Dermis lymphatic vessel endothelial cell (primary cell): Measurements from ENCODE around the gene HOXD10. TPM values are rescaled to one million over a fixed set of nuclear protein-coding genes. Genes with fewer than 3 reads are reported as not detected.

ENCODE experiments used
- total RNA-seq: library from RNA; depleted of rRNA; stranded (reverse); fragments of >200 nt; gene quantifications from 2 replicates; pipeline ENCODE4 v1.2.1, GENCODE V29; 2014

Gene HOXD10
- total RNA-seq, result 8.2 and 32.9 TPM in 2 replicates

DNA sequence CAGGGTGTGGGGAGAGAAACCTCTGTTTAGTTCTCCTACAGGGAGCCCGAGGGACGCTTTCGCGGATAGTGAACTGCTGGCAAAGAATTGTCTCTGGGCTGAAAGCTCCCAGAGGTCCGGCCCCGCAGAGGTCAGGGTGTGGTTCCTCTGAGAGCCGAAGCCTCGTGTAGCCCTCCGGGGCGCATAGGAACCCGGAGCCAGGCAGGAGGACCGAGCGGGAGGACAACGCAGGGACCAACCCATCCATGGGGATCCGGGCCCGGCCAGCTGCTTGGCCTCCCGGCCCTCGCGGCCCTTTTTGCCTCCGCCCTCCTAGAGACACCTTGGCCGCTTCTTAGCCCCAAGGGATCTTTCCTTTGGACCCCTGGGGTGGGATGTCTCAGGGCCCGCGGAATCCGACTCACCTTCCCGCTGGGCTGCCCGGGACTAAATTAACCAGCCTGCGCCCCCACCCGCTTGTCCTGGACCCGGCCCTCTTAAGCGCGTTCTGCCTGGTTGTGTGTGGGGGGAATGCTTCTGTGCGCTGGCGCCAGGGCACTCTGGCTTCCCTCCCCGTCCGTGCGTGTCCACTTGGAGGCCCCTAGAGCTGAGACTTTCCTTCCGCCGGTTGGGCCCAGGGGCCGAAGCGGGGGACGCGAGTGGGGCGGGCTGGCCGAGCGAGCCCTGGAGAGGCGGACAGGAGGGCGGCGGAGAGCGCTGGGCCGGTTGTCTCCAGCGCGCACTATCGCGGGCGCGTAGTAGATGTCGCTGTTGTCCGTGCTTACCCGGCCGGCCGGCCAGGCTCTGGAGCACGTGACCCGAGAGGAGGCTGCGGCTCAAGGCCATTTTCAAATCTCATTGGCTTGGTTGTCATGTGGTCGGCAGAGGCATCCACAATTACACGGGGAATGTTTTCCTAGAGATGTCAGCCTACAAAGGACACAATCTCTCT, at the start of gene HOXD10:
HOXD10 (plus strand) TSS at position 896 of the 931 bp plus-strand sequence. CDS start 56 bp downstream, outside the sequence.

DNA sequence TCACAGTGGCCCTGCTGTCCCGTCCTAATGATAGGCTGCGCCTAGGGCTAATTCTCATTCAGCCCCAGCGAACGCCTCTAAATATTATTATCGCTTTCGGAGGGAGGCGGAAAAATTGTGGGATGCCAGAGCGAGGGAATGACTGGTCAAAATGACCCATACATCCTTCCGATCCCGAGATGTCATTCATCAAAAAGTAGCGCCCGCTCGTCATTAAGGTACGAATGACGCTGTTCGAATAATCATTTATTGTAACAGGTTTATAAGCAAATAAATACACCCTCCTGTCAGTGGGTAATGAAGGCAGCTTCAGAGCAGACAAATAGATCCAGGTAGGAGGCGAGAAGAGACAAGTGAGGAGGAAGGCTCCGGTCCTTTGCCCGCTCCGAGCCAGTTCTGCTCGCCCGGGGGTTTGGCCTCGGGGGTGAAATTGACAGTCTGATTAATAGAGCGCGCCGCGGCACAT, 32.7 kb upstream of the HOXD10 start, which contains the start of gene EVX2:
EVX2 (minus strand) TSS at position 167 of the 466 bp plus-strand sequence. CDS start 186 bp downstream, outside the sequence.

DNA sequence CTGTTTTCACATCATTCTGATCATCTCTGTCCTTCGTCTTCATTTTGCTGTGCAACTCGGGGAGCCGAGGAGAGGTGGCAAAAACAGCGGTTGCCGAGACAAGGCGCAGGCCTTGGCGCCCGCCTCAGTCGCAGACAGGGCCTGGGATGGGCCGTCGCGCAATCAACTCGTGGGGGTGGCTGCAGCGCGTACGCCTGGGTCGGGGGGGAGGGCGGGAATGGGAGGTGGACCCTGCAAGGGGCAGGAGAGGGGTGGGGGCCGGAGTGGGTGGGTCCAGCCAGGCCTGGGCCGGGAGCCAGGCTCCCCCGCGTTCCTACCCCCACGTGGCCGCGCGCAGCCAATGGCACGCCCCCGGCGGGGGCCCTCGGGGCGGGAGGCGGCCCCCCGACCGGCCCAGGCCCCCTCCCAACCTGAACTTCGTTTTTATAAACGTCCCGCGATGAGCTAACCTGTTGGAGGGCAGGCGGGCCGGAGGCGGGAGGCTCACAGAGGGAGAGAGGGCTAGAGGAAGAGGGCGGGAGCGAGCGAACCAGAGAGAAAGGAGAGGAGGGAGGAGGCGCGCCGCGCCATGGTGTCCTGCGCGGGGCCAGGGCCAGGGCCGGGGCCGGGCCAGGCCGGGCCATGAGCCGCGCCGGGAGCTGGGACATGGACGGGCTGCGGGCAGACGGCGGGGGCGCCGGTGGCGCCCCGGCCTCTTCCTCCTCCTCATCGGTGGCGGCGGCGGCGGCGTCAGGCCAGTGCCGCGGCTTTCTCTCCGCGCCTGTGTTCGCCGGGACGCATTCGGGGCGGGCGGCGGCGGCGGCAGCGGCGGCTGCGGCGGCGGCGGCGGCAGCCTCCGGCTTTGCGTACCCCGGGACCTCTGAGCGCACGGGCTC, 24.1 kb upstream of the HOXD10 start, which contains the start of gene HOXD13:
HOXD13 (plus strand) TSS at position 452 of the 875 bp plus-strand sequence; CDS start at position 622, 170 bp downstream.

DNA sequence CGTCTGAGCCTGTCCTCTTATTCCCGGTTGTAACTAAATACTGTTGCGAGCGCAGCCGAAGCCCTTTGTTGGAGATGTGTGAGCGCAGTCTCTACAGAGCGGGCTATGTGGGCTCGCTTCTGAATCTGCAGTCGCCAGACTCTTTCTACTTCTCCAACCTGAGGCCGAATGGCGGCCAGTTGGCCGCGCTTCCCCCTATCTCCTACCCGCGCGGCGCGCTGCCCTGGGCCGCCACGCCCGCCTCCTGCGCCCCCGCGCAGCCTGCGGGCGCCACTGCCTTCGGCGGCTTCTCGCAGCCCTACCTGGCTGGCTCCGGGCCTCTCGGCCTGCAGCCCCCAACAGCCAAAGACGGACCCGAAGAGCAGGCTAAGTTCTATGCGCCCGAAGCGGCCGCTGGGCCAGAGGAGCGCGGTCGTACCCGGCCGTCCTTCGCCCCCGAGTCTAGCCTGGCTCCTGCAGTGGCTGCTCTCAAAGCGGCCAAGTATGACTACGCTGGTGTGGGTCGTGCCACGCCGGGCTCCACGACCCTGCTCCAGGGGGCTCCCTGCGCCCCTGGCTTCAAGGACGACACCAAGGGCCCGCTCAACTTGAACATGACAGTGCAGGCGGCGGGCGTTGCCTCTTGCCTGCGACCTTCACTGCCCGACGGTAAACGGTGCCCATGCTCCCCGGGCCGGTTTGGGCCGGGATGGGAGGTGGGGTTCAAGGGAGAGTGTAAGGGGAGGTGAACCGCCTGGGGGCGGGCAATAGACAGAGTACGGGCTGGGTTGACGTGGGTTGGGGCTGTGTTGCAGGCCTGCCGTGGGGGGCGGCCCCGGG, 16.6 kb upstream of the HOXD10 start, which contains the start of gene HOXD12:
HOXD12 (plus strand) TSS at position 68 of the 819 bp plus-strand sequence; CDS start at position 75, 7 bp downstream.

DNA sequence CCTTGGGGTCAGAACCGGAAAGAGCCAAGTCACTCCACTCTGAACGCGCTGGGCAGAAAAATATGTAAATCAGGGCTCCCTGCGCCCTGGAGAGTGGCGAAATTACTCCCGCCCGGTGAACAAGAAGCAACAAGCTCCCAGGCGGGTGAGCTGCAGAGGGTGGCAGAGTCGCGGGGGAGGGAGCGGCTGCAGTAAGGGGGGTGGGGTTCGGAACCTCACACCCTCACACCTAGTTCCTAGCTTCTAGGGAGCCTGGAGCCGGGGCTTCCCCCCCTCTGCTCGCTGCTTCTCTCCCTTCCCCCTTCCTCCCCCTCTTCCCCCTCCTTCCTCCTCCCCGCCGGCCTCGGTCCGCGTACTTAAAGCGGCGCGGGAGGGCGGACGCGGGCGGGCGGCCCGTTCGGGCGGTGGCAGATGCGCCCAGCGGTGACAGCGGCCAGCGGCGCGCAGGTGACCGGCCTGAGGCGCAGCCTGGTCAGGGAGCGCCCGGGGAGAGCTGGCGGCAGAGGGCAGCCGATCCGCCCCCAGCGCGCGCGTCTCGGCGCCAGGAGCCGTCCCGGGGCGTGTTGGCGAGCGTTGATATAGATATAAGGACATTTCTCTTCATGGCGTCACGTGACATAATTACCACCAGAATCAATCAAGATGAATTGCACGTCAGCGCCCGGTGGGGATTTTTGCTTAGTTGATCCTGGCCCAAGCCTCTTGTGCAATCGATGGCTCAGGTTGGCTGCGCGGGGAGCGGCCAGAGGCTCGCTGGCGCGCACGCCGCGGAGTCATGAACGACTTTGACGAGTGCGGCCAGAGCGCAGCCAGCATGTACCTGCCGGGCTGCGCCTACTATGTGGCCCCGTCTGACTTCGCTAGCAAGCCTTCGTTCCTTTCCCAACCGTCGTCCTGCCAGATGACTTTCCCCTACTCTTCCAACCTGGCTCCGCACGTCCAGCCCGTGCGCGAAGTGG, 9.7 kb upstream of the HOXD10 start, which contains the start of gene HOXD11:
HOXD11 (plus strand) TSS at position 700 of the 959 bp plus-strand sequence; CDS start at position 776, 76 bp downstream.

DNA sequence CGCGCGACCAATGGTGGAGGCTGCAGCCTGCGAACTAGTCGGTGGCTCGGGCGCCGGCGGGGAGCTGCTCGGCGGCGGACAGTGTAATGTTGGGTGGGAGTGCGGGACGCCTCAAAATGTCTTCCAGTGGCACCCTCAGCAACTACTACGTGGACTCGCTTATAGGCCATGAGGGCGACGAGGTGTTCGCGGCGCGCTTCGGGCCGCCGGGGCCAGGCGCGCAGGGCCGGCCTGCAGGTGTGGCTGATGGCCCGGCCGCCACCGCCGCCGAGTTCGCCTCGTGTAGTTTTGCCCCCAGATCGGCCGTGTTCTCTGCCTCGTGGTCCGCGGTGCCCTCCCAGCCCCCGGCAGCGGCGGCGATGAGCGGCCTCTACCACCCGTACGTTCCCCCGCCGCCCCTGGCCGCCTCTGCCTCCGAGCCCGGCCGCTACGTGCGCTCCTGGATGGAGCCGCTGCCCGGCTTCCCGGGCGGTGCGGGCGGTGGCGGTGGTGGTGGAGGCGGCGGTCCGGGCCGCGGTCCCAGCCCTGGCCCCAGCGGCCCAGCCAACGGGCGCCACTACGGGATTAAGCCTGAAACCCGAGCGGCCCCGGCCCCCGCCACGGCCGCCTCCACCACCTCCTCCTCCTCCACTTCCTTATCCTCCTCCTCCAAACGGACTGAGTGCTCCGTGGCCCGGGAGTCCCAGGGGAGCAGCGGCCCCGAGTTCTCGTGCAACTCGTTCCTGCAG, 6.3 kb downstream of the HOXD10 start, which contains the start of gene HOXD9:
HOXD9 (plus strand) TSS at position 37 of the 728 bp plus-strand sequence; CDS start at position 87, 50 bp downstream.

DNA sequence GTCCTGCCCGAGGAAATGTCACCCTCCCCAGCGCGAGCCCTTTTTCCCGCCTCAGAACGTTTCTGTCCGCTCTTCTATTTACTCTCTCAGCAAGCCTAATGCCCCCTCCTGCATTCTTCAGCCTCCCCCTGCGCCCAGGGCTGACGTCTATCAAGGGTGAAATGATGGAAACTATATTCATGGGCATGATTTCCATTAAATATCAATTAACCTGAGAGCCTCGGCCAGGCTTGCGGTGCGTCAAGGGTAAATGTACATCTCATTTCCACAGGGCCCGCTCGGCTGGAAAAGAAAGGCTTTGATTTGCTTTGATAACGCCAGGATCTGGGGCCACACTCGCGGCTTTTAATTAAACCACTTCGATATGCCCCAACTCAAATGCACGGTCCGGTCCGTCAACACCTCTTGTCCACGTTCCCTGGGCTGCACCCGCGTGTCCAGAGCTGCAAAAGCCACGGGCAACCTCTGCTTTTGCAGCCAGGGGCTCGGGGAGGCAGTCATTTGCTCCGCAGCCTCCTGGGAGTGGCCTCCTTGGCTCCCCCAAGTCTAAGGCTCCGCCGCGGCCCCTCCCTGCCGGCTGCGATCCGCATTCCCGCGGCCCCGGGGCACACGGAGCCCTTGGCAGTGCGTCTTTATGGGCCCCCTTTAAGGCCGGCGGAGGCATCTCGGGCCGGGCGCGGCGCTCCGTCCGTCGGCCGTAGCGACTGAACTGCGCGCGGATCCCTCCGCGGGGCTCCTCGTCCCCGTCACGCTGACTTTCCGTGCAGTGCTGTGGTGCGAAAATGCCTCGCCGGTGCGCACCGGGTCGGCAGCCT, 12.6 kb downstream of the HOXD10 start, which contains the start of gene HOXD8:
HOXD8 (plus strand) TSS at position 724 of the 815 bp plus-strand sequence. CDS start 662 bp downstream, outside the sequence.

DNA sequence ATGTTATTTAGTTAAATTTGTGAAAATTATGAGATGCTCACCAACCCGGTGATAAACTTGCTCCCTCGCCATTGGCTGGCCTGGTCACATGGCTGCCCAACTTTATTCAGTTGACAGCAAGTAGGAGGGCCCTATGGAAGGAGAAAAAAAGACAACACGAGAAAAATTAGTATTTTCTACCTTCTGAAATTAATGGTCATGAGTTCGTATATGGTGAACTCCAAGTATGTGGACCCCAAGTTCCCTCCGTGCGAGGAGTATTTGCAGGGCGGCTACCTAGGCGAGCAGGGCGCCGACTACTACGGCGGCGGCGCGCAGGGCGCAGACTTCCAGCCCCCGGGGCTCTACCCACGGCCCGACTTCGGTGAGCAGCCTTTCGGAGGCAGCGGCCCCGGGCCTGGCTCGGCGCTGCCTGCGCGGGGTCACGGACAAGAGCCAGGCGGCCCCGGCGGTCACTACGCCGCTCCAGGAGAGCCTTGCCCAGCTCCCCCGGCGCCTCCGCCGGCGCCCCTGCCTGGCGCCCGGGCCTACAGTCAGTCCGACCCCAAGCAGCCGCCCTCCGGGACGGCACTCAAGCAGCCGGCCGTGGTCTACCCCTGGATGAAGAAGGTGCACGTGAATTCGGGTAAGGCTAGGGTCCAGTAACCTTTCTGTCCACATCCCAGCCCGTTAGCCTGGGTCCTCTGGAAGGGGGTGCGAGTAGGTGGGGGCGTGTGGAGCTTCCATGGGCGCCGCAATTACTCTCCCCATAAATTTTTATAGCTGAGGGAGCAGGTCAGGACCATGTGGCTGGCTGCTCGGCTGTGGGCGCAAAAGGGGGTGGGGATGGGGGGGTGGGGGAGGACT, 35.1 kb downstream of the HOXD10 start, which contains the start of gene HOXD4:
HOXD4 (plus strand) TSS at position 109 of the 846 bp plus-strand sequence; CDS start at position 193, 84 bp downstream.

DNA sequence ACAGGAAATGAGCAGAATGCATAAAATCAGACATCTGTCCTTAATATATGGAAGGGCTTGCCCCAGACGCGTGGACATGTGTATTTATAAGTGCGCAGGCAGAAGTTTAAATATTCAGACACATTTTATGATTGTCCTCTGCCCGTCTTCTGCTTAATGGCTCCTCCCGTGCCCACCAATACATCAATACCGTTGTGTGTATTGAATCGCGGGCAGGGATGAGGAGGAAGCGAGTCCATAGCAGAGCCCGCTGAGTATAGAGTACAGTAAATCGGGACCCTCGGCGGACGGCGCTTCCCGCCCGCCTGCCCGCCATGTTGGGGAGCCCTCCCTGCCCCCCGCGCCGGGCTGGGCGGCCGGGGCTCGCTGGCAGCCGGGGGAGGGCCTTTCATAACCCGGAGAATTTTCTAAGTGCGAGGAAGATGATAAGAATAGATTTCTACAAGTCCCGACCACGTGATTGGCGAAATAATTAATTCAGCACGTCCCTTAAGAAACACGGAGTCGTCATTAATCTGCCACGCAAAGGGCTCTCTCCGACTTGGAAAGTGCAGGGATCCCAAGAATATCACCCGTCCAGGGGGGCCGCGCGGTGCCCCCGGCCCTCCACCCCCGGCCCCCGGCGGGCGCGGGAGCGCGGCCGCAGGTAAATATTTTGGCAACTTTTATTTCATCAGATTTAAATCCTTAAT, 40.4 kb downstream of the HOXD10 start, which contains the start of gene HOXD3:
HOXD3 (plus strand) TSS at position 501 of the 692 bp plus-strand sequence. CDS start 11,808 bp downstream, outside the sequence.

Other genes starting within 250 kb of the HOXD10 start
- 5.8 and 6.9 TPM in 2 replicates for gene LNPK, start 114.5 kb upstream of the HOXD10 start, total RNA-seq
- gene EVX2, start 32.8 kb upstream of the HOXD10 start, total RNA-seq, result not detected in 2 replicates
- gene HOXD13, start 24.1 kb upstream of the HOXD10 start, total RNA-seq, result under 0.01 TPM in 1 of 2 replicates, not detected in the other
- gene HOXD12, start 17.0 kb upstream of the HOXD10 start, total RNA-seq, result not detected in 2 replicates
- gene HOXD11, start 9.5 kb upstream of the HOXD10 start, total RNA-seq, result 0.11 TPM in 1 of 2 replicates, not detected in the other
- 17.0 and 33.7 TPM in 2 replicates for gene HOXD9, start 5.9 kb downstream of the HOXD10 start, total RNA-seq
- 23.8 and 44.3 TPM in 2 replicates for gene HOXD8, start 12.9 kb downstream of the HOXD10 start, total RNA-seq
- 3.5 and 6.3 TPM in 2 replicates for gene HOXD4, start 34.8 kb downstream of the HOXD10 start, total RNA-seq
- gene HOXD3, start 40.5 kb downstream of the HOXD10 start, total RNA-seq, result 9.1 and 18.2 TPM in 2 replicates
- gene HOXD1, start 71.9 kb downstream of the HOXD10 start, total RNA-seq, result 5.9 and 10.0 TPM in 2 replicates
- 28.0 and 28.5 TPM in 2 replicates for gene MTX2, start 152.7 kb downstream of the HOXD10 start, total RNA-seq